Neural cell (in vitro differentiated cells): ENCODE data around the gene SORD.

Experiments used
- RAD21 ChIP-seq: fragments of 450-650 bp; conservative IDR thresholded peaks from 2 replicates; pipeline ENCODE4 v1.6.1; 2014; ENCODE audit warnings: antibody characterized with exemption, mild to moderate bottlenecking, moderate library complexity
- REST ChIP-seq: IDR thresholded peaks from 2 replicates; pipeline ENCODE4 v1.6.1; 2012; ENCODE audit warnings: borderline replicate concordance
- SMC3 ChIP-seq: fragments of 450-650 bp; conservative IDR thresholded peaks from 2 replicates; pipeline ENCODE4 v1.6.1; 2014; ENCODE audit warnings: antibody characterized with exemption, mild to moderate bottlenecking, moderate library complexity; ENCODE audit not compliant: poor library complexity
- TF ChIP-seq, protein P1 (sequence below): fragments of 450-650 bp; IDR thresholded peaks from 2 replicates; pipeline ENCODE4 v1.5.1; 2014; ENCODE audit warnings: antibody characterized with exemption, mild to moderate bottlenecking, moderate library complexity; ENCODE audit not compliant: poor library complexity, severe bottlenecking

DNA sequence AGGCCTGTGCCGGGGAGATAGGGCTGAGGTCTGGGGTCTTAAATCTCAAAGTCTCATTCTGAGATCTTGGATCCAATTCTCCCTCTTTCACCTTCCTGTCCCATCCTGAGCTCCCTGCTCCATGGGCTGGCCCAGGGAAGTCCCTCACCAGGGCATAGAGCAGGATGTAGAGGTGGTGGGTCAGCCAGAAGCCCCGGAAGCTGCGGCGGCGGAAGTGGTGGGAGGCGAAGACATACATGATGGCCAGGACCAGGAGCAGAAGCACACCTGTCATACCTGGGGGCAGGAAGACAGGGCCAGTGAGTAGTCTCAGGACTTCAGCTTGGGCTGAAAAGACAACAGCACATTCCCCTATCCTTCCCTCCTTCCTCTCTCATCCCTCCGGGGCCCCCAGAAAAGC lies 74.5 kb downstream of the SORD start:
- TF ChIP-seq, protein P1, sequence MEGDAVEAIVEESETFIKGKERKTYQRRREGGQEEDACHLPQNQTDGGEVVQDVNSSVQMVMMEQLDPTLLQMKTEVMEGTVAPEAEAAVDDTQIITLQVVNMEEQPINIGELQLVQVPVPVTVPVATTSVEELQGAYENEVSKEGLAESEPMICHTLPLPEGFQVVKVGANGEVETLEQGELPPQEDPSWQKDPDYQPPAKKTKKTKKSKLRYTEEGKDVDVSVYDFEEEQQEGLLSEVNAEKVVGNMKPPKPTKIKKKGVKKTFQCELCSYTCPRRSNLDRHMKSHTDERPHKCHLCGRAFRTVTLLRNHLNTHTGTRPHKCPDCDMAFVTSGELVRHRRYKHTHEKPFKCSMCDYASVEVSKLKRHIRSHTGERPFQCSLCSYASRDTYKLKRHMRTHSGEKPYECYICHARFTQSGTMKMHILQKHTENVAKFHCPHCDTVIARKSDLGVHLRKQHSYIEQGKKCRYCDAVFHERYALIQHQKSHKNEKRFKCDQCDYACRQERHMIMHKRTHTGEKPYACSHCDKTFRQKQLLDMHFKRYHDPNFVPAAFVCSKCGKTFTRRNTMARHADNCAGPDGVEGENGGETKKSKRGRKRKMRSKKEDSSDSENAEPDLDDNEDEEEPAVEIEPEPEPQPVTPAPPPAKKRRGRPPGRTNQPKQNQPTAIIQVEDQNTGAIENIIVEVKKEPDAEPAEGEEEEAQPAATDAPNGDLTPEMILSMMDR, result no peak
- TF ChIP-seq SMC3, result no peak
- TF ChIP-seq REST, result no peak
- no peak for TF ChIP-seq RAD21
